SU-DHL-6 (cell line): Measurements from ENCODE around the gene MYCBPAP.

Experiments
- H2AFZ ChIP-seq: fragments of 200-600 bp; sonication (generic); 2 replicates; pipeline ENCODE4 v1.6.1; 2014; ENCODE audit warnings: low read depth, mild to moderate bottlenecking, moderate library complexity, mixed read lengths, antibody characterized with exemption, low read length; ENCODE audit not compliant: severe bottlenecking
- H3F3A ChIP-seq: fragments of 200-600 bp; shearing (Covaris generic); 2 replicates; pipeline ENCODE4 v1.6.0; 2016; ENCODE audit warnings: antibody characterized with exemption, mild to moderate bottlenecking; ENCODE audit not compliant: insufficient read depth
- H3K27ac ChIP-seq: fragments of 200-600 bp; sonication (generic); 2 replicates; pipeline ENCODE4 v1.5.1; 2016; ENCODE audit warnings: low read depth, mild to moderate bottlenecking, low read length, moderate library complexity, mixed read lengths
- H3K27me3 ChIP-seq: fragments of 200-600 bp; sonication (generic), shearing (Covaris generic); 2 replicates; pipeline ENCODE4 v1.6.0; 2014; ENCODE audit warnings: mild to moderate bottlenecking, low read length
- H3K36me3 ChIP-seq: fragments of 200-600 bp; sonication (generic); 2 replicates; pipeline ENCODE4 v1.6.1; 2014; ENCODE audit warnings: mild to moderate bottlenecking, low read length, mixed read lengths
- H3K4me2 ChIP-seq: fragments of 300-600, 200-600 bp; shearing (Covaris generic), sonication (generic); 2 replicates; pipeline ENCODE4 v1.6.0; 2014; ENCODE audit warnings: low read length, low read depth, mild to moderate bottlenecking; ENCODE audit not compliant: poor library complexity, severe bottlenecking
- H3K4me3 ChIP-seq: fragments of 200-600 bp; sonication (generic); 2 replicates; pipeline ENCODE4 v1.5.1; 2014; ENCODE audit warnings: antibody characterized with exemption, low read length, mild to moderate bottlenecking, mixed read lengths; ENCODE audit not compliant: insufficient read depth, poor library complexity, severe bottlenecking
- H3K79me2 ChIP-seq: fragments of 200-600 bp; sonication (generic); 2 replicates; pipeline ENCODE4 v1.6.1; 2014; ENCODE audit warnings: mild to moderate bottlenecking, low read length, moderate library complexity; ENCODE audit not compliant: insufficient read depth
- H3K9ac ChIP-seq: fragments of 200-600 bp; sonication (generic); 2 replicates; pipeline ENCODE4 v1.7.0; 2014; ENCODE audit warnings: mild to moderate bottlenecking, low read length
- H3K9me2 ChIP-seq: fragments of 200-600 bp; sonication (generic); replicated peaks from 2 replicates; pipeline ENCODE4 v1.6.1; 2014; ENCODE audit warnings: low read length; ENCODE audit not compliant: insufficient read depth
- H3K9me3 ChIP-seq: fragments of 200-600 bp; sonication (generic); 2 replicates; pipeline ENCODE4 v1.6.1; 2014; ENCODE audit warnings: low read length, mixed read lengths; ENCODE audit not compliant: insufficient read depth
- H4K20me1 ChIP-seq: fragments of 200-600 bp; sonication (generic); 2 replicates; pipeline ENCODE4 v1.6.1; 2014; ENCODE audit warnings: low read depth, mild to moderate bottlenecking, antibody characterized with exemption, low read length, moderate library complexity, mixed read lengths
- CTCF ChIP-seq: fragments of 200-600 bp; sonication (generic); IDR thresholded peaks from one replicate; pipeline ENCODE4 v1.5.1; 2017; ENCODE audit warnings: antibody characterized with exemption, mild to moderate bottlenecking, low read length, moderate library complexity; ENCODE audit not compliant: insufficient read depth, poor library complexity, severe bottlenecking
- EZH2phosphoT487 ChIP-seq: fragments of 200-600 bp; sonication (generic), shearing (Covaris generic); conservative IDR thresholded peaks from 2 replicates; pipeline ENCODE4 v1.6.1; 2018; ENCODE audit warnings: mild to moderate bottlenecking, antibody characterized with exemption, low read length, moderate library complexity, mixed read lengths

Gene MYCBPAP

GRCh38 chr17:50499270-50499669 lies 9.0 kb upstream of the MYCBPAP start:
- H4K20me1 ChIP-seq = no peaks in the 10 kb centered on the region
- no peak overlapping the region for H2AFZ ChIP-seq
- H3K9me3 ChIP-seq = no peaks in the 10 kb centered on the region
- no peaks in the 10 kb centered on the region for H3K36me3 ChIP-seq
- 0 out of 2 replicates have a peak, but pooled peaks cover 4% of the 10 kb centered on the region for H3F3A ChIP-seq
- TF ChIP-seq EZH2phosphoT487 (no peak), CTCF (no peak)
- H3K9ac ChIP-seq = no peak overlapping the region
- H3K9me2 ChIP-seq = no peaks in the 10 kb centered on the region
- H3K27me3 ChIP-seq = no peaks in the 10 kb centered on the region
- H3K4me2 ChIP-seq = no peak overlapping the region
- no peak overlapping the region for H3K27ac ChIP-seq
- no peak overlapping the region for H3K4me3 ChIP-seq
- no peaks in the 10 kb centered on the region for H3K79me2 ChIP-seq

GRCh38 chr17:50499721-50500120 lies 8.5 kb upstream of the MYCBPAP start:
- no peak for TF ChIP-seq EZH2phosphoT487
- no peak for TF ChIP-seq CTCF

GRCh38 chr17:50501054-50501453 lies 7.2 kb upstream of the MYCBPAP start:
- no peak overlapping the region for H2AFZ ChIP-seq
- no peaks in the 10 kb centered on the region for H3K27me3 ChIP-seq
- no peak overlapping the region for H3K27ac ChIP-seq
- H3K9me3 ChIP-seq = no peaks in the 10 kb centered on the region
- no peak overlapping the region for H3K4me2 ChIP-seq
- H3K4me3 ChIP-seq = no peak overlapping the region
- no peaks in the 10 kb centered on the region for H4K20me1 ChIP-seq
- no peaks in the 10 kb centered on the region for H3K79me2 ChIP-seq
- TF ChIP-seq CTCF (peak; percentile 38), EZH2phosphoT487 (no peak)
- no peaks in the 10 kb centered on the region for H3K9me2 ChIP-seq
- no peaks in the 10 kb centered on the region for H3K36me3 ChIP-seq
- 0 out of 2 replicates have a peak, but pooled peaks cover 4% of the 10 kb centered on the region for H3F3A ChIP-seq
- no peak overlapping the region for H3K9ac ChIP-seq

More at GRCh38 chr17:50499721-50500120, 8.5 kb upstream of the MYCBPAP start:
- Histone ChIP-seq H3K4me3 (no peak overlapping the region), H3K27me3 (no peaks in the 10 kb centered on the region), H3K27ac (no peak overlapping the region), H3K9me3 (no peaks in the 10 kb centered on the region), H4K20me1 (no peaks in the 10 kb centered on the region), H2AFZ (no peak overlapping the region), H3K4me2 (no peak overlapping the region), H3K9me2 (no peaks in the 10 kb centered on the region), H3K36me3 (no peaks in the 10 kb centered on the region), H3F3A (0 out of 2 replicates have a peak, but pooled peaks cover 4% of the 10 kb centered on the region), H3K79me2 (no peaks in the 10 kb centered on the region), H3K9ac (no peak overlapping the region)
